GM18909 (cell line): ENCODE results near the gene AFAP1.

Experiments used
- ATAC-seq: cut with Tn5 transposase; IDR thresholded peaks from one replicate; pipeline ENCODE4 v1.9.1; 2021; ENCODE audit warnings: mild to moderate bottlenecking; ENCODE audit not compliant: unreplicated experiment, poor library complexity

The AFAP1 gene

DNA sequence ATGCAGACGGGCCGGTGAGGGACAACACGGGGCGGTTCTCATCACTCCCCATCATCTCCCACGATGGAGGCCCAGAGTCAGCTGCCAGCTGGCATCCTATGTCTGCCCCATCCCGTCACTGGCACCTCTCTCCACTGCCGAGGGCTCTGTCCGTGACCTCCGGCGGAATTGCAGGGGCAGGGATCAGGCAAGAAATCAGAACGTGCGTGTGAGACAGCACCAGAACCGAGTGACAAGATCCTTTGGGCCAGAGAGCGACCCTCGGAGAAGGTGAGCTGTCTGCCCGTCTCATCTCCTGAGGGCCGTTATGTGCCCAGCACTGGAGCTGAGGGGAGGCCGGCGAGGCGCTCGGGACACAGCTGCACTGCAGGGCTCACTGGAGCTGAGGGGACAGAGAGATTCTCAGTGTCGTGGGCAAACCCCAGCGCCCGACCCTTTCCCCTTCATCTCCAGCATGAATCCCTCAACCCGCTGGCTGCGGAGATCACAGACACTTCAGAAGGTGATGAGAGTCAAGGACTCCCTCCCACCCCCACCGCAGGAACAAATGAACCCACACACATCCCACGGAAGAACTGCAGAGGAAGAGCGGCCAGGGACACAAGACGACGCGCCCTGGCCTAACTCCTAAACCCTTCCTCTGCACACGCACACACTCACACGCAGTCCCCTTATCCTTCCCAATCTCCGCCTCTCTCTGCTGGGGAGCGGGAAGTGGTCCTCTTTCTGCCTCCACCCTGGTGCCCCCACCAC is 128.7 kb downstream of the AFAP1 start:
- ATAC-seq: no peak

DNA sequence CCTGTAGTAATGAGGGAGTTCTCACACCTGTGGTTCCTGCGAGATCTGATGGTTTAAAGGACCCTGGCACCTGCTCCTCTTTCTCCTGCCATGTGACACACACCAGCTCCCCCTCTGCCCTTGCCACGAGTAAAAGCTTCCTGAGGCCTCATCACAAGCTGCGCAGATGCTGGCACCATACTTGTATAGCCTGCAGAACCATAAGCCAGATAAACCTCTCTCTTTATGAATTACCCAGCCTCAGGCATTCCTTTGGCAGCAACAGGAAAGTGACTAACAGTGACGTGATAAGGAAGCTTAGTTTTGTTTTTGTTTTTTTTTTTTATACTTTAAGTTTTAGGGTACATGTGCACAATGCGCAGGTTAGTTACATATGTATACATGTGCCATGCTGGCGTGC is 130.9 kb downstream of the AFAP1 start:
- no peak for ATAC-seq

DNA sequence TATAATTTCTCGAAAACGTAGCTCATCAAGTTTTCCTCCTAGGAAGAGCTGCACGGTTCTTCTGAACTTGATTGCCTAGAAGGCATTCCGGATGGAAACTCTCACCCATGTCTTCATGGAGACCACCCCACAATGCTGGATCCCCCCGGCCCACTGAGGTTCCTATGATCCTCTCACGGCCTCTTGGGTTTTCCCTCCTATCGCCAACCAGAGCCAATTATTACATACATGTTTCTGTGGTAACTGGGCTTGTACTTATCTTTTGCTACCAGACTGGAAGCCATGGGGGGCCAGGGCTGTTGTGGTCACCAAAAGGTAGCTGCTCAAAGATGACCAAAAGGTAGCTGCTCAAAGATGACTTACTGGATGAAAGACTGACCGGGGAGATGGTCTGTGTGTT is 131.5 kb downstream of the AFAP1 start:
- ATAC-seq: no peak

DNA sequence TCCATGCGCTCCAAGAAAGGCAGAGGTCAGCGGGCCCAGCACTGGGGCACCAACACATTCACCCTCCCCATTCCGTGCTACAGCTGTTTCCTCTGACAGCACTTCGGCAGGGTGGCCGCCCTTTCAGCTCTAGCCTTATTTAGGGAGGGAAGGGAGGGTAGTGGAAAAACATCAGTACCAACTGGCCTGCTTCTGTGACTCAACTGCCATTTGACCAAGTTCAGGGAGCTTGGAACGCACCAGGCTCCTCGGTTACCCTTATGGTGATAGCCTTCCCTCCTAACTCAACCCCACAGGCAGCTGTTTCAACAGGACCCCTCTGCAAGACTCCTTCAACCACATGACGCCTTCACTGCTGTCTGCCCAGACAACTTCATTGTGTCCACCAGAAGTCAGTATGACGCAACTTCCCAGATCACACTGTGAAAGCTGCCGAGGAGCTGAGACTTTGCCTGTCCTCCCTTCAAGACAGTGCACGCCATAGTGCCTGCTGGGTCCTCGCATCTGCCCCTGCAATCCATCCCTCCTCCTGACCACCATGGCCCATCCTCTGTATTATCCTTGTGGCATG is 132.2 kb downstream of the AFAP1 start:
- ATAC-seq: no peak

DNA sequence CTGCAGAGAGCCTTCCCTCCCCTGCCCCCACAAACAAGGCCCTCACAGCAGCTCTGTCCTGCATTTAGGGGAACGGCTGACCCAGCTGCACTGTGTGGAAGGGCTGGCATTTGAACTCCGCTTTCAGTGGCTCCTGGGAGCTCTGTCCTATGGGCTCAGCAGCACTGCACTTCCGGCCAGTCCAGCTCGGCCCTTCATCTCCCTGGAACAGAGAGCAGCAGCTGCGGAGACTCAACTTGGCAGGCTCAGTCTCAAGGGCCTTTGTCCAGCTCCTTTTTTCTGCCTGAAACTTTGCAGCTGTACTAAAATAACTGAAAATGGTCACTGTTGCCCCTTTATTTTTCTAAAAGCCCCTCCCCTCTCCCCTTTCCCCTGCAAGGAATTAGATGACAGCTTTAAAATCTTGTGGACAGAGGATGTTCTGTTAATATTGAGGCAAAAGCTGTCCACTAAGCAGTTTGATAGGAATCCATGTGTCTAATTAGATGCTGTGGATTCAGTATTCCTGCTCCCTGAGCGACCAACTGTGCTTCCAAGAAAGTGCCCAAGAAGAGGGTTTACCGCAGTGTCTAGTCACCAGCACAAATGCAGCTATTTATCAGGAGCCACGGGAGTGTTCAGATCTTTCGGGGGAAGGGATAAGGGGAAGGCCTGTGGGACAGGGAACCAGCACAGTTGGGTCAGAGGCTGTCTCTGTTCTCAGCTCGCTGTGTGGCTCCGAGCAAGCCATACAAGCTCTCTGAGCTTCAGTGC is 133.1 kb downstream of the AFAP1 start:
- no peak for ATAC-seq

DNA sequence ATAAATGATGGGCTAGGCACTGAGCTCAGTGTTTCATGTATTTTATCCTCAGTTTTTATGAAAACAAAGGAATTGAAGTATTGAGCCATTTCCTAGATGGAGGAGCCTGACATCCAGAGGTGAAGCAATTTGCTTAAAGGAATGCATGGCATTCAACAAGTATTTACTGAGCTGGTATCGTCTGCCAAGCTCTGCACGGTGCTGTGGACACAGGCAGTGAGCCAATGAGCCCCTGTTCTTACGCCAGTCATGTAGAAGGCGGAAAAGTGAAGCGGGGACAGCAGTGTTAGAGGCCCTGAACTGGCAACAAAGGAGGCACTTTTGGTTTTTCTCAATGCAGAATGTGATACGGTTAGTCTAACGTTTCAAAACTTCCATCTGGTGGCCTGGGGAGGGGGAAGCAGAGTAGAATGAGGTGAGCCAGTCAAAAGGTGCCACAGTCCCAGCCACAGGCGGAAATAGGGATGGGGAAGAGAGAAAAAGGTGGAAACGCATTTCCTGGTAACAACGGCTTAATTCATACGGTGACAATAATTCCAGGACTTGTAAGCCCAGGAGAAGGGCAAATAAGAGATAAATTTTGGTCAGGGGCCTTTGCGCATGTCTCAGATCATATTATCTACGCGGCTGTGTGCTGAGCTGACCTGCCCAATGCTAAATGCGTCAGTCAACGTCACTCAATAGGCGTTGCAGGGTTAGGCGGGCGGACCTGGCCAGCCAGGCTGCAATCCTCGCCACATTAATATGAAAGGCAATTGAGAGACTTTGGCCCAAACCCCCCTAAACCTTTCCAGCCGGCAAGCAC is 133.9 kb downstream of the AFAP1 start:
- no peak for ATAC-seq

DNA sequence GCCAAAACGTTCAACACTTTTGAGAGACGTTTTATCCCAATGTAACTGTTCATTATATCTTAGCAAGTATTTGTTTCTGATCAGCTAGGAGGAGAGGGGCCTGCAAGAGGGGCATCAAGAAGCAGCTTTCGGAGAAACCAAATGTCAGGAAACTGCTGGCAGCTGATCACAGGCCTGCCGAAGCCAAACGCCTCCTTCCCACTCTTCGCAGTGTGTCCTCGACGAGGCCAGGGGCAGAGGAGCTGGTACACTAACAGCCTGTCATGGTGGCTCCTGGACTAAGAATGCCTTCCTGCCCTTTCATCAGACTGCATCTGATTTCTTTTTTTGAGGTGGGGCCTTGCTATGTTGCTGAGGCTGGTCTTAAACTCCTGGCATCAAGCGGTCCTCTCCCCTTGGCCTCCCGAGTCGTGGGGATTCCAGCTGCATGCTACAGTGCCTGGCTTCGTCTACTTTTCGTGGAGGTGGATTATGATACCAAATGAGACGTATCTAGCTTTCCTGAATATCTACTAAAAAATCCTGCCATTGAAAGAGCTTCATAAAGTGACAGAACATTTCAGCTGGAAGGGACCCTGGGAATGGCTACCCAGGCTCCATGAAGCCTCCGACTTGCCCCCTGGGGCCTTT is 134.8 kb downstream of the AFAP1 start:
- ATAC-seq: no peak

DNA sequence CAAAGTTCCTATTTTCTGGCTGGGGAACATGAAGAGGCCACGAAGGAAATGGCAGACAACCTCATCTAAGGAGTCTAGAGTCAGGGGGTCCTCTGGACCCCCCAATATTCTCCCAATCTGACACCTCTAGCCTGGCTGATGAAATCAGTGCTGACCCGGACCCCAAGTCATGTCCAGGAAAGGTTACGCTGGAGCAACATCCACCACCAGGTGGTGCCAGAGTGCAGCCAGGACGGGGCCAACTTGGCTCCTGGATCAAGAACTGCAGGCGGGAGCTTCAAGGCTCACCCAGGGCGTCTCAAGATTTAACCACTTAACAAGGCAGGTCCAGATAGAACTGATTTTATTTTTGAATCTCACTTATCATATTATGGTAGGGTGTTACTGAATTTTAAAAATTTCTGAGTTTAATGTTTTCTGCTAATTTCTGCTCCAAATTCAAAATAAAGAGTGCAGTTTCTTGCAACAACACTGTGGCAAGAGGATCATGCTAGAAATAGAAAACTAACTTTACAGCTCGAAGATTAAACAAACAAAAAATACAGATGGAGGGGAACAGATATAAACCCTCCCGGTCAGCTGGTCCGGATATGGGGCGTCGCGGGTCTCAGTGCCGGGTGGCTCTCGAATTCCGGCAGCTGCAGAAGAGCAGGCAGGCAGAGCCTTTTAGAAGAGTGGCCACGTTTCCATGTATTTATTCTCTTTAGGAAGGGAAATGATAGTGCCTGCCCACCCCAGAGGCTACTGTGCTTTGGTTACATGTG is 135.5 kb downstream of the AFAP1 start:
- ATAC-seq: no peak

DNA sequence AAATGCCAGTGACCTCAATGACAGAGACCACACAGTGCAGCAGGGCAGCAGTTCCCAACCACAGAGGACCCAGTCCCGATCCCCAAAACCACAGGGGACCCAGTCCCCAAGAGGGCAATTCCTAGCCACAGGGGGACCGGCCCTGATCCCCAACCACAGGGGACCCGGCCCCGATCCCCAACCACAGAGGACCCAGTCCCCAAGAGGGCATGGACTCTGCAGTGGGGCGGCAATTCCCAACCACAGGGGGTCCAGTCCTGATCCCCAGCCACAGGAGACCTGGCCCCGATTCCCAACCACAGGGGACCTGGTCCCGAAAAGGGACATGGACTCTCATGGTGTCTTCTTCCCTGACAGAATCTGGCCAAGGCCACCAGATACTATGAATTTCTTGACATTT is 136.3 kb downstream of the AFAP1 start:
- no peak for ATAC-seq

DNA sequence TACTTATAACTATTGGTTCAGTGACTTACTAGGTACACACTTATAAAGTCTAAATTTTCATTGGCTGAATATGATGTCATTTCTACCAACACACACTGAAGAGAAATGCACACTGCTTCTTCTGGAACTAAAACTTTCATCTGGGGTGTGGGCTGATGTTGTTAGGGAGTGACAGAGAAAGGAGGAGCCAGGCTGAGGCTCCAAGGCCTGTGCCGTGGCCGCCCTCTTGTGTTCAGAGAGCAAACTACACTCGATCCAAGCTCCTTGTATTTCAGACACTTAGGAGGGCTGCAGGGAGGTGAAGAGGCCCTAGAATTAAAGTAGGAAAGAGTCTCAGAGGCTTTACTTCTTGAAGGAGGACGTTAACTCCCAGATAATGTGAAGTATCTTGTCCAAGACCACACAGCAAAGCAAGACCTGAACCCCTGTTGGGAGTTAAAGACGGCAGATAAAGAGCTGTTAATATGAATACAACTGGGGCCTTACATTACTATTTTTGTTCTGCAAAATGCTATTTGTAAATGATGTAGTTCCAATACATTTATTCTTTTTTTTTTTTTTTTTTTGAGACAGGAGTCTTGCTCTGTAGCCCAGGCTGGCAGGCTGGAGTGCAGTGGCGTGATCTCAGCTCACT is 137.5 kb downstream of the AFAP1 start:
- peak; percentile 72 for ATAC-seq

DNA sequence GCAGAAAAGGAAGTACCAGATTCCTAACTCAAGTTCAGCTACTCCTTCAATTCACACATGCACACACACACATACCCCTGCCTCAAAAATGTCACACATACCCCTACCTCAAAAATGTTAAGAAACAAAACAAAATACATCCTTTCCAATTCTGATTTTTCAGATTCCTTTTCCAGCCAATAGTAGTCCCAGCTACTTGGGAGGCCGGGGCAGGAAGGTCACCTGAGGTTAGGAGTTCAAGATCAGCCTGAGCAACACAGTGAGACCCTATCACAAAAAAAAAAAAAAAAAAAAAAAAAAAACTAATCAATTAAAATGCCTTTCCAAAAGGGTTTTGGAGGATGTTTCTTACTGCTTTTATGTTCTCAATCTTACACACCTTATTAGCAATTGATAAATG is 138.0 kb downstream of the AFAP1 start:
- ATAC-seq: no peak

DNA sequence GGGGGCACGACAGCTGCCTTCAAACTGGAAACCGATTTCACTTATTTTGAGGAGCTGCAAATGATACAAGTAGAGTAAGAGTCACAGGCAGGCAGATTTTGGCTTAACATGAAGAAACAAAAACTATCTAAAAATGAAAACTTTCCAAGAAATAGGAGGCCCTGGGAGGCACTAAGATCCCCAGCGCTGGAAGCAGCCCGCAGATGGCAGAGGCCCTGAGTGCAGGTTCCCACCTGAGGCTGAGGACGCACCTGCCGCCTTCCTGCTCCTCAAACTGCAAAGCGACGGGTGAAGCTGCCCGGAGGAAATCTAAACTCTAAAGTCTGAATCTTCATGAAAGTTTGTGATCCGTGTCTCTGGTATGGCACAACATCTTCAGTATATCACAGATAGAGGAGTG is 138.7 kb downstream of the AFAP1 start:
- ATAC-seq: no peak

DNA sequence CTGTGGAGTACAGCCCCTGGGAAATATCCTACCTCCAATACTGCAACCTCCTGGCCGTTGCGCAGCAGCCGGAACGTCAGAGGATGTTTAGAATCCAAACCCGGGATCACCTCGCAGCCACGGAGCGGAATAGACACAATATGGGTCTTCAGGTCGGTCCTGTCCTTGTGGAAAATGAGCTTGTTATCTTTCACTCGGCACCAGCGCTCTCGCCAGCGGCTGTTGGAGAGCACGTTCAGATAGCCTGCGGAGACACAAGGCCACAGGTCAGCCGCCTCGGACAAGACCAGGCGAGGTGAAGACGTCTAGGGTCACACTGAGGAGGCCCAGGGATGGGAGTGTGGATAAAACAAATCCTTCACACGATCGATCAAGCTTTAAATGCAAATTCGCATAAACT is 139.3 kb downstream of the AFAP1 start:
- ATAC-seq: no peak

DNA sequence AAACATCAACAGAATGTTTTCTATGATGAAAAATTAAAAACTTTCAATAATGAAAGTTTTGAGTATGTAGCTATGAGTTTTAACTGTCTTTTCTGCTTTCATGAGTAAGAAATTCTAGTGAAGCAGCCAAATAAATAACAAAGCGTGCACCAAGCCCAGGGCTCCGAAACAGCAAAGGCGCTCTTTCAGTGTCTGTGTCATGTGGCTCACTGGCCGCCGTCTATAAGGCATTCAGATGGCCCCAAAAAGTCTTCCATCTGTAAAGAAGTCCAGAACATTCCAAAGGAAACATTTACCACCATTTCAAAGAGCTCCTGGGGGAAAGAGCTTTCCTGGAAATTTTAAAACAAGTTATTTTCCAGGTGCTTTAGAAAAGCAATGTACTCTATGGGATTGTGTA is 139.9 kb downstream of the AFAP1 start:
- ATAC-seq: no peak

DNA sequence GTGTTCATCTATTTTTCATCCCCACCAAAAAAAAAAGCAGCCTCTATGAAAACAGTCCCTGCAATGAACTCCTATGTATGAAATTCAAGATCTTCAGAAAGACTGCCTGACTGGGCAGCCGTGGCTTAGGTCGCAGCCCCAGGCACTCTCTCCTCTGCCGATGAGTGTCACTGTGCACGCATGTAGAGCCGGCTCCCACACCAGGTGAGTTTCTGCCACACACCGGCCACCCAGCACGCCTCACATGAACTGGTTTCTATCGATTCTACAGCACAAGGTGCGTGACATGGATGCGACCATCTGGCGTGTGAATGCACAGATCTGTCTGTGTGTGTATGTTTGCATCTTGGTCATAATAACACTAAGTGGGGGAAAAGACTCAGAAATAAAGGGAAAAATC is 140.4 kb downstream of the AFAP1 start:
- ATAC-seq: no peak

DNA sequence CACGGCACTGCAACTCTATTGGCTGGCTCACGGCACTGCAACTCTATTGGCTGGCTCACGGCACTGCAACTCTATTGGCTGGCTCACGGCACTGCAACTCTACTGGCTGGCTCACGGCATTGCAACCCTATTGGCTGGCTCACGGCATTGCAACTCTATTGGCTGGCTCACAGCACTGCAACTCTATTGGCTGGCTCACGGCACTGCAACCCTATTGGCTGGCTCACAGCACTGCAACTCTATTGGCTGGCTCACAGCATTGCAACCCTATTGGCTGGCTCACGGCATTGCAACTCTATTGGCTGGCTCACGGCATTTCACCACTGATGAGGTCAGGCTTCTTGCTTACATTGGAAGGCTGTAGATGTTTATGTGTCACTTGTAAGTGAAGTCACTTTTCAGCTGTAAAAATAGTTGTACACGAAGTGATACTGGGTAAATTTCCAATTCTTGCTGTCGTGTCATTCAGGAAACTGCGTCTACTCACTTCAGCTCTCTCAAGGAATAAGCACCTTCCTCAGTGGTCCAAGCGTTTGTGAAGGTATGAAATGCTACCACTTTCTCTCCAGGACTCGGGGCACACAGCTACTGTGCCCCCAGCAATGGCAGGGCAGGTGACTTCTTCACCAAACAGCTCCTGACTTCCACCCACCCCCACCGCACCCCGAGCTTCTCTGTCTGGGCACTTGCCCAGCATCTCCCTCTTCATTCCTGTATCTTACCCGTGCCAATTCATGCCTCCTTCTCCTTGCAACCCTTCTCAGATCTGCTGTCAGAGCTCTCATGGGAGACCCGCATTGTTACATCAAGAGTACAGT is 141.3 kb downstream of the AFAP1 start:
- no peak for ATAC-seq

DNA sequence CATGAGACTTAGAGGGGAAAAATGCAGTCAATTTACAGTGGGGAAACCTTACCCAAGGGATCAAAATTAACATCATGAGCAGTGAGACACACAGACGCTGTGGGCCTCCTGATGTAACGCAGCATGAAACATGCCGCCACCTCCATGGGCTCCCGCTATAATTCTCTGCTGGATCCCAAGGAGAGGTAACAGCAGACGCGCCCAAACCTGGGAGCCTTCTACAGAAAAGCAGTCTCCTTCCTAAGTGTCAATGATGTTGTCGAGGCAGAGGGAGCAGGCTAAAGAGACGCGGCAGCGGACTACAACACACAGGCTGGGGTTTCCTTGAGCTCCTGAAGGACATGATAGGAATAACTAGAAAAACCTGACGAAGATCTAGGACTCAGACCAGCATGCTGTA is 142.3 kb downstream of the AFAP1 start:
- ATAC-seq: no peak

DNA sequence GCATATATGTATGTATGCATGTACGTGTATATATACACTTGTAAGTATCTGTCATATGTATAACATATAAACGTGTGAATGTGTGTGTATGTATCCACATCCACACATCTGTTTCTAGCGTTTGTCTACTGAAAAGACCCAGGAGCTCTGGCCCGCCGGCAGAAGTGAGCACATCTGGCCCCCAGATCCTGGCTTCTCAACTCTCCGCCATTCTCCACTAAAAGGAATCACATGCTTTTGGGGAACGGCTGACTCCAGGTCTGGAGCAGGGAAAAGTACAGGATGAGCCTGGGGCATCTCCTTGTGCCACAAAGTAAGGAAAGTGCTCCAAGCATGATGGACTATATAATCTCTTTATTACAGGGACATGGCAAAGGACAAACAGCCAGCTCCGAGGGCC is 143.7 kb downstream of the AFAP1 start:
- no peak for ATAC-seq
